ENCODE measurements around the gene OR2D3. TPM values are rescaled to one million over a fixed set of nuclear protein-coding genes. Genes with fewer than 3 reads are reported as not detected.
"Not testable (repeated sequence)": the region's sequence is repeated elsewhere in the genome, so short reads cannot be mapped to it uniquely, and the experiment has no call there.

The OR2D3 gene, protein sequence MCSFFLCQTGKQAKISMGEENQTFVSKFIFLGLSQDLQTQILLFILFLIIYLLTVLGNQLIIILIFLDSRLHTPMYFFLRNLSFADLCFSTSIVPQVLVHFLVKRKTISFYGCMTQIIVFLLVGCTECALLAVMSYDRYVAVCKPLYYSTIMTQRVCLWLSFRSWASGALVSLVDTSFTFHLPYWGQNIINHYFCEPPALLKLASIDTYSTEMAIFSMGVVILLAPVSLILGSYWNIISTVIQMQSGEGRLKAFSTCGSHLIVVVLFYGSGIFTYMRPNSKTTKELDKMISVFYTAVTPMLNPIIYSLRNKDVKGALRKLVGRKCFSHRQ
- total RNA-seq = not detected

DNA sequence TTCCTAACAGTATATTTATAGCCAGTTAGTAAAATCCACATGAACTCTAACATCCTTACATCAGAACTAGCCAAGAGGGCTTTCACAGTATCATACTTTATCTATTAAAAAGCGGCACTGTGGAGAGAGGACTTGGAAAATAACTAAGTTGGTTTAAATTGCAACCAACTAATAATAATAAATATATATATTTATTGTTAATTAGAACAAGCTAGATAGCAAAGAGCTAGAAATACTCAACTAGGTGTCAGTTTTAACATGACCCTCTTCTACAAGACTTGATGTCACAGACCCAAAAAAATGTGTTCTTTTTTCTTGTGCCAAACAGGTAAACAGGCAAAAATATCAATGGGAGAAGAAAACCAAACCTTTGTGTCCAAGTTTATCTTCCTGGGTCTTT is at the start of gene OR2D3:
Gene OR2D3, plus strand, starts transcription at position 301 of the 400 bp plus-strand sequence. Its CDS starts 0 bp downstream, at position 301.
- intact Hi-C loops (cut with DNase I, micrococcal nuclease) = no loop called here

DNA sequence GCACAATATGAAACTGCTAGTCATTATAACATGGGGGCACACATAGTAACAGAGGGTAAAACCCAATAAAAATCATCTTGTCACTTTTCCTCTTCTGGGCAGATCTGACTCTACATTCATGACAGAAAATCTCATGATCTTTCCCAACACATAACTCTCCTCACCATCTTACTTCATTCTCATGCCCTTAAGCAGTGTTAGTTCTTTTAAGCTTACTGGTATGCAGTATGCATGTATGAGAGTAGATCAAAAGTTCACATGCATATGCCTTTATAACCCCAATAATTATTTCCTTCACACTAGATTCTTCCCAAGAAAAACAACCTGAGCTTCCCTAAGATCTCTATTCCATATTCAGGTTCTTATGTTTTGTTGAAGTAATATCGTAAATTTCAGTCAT is 49.5 kb upstream of the OR2D3 start:
- peaks cover 2% of the 10 kb centered on the region for H3K27me3 Mint-ChIP-seq
- ATAC-seq (no peak), DNase-seq (no peak)
- H3K4me3 Mint-ChIP-seq = no peak overlapping the region
- no peaks in the 10 kb centered on the region for H3K4me1 Mint-ChIP-seq
- POLR2A ChIA-PET = no interaction called here
- no peak overlapping the region for H3K27ac Mint-ChIP-seq
- intact Hi-C loops (cut with DNase I, micrococcal nuclease) = no loop called here
- no peaks in the 10 kb centered on the region for H3K36me3 Mint-ChIP-seq (ENCODE audit: low read depth)
- no peaks in the 10 kb centered on the region for H3K9me3 Mint-ChIP-seq (ENCODE audit: low read depth)
- CTCF ChIA-PET = no interaction called here

More for the DNA sequence above, at the start of gene OR2D3:
- H3K4me1 Mint-ChIP-seq = peaks cover 3% of the 10 kb centered on the region
- H3K9me3 Mint-ChIP-seq (ENCODE audit: low read depth) = peaks cover 3% of the 10 kb centered on the region
- no peak within 1 kb of the TSS for H3K4me3 Mint-ChIP-seq
- no peak within 1 kb of the TSS for H3K27ac Mint-ChIP-seq
- POLR2A ChIA-PET = no interaction called here
- CTCF ChIA-PET = no interaction called here
- H3K36me3 Mint-ChIP-seq (ENCODE audit: low read depth) = no peaks in the 10 kb centered on the region
- H3K27me3 Mint-ChIP-seq = peaks cover 9% of the 10 kb centered on the region
- DNase-seq = no peak
- no peak for ATAC-seq

DNA sequence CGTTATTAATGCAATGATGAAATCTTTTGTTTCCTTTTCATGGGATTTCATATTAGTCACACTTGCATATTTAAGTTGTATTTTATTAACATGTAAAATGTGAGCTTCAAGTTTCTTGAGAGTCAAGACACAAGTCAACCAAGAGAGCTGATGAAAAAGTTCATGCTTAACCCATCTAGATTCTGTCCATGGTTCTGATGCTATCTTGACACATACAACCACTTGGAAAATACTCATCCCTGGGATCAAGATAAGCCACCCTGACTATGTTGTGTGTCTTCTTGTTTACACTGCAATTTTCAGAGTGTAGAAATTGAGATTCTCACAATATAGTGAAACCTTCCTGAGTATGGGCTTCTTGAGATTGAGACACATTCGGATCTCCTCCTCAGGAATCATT is 45.0 kb upstream of the OR2D3 start:
- intact Hi-C loops (cut with DNase I, micrococcal nuclease) = no loop called here
- no peaks in the 10 kb centered on the region for H3K9me3 Mint-ChIP-seq (ENCODE audit: low read depth)
- ATAC-seq = no peak
- no peak overlapping the region for H3K27ac Mint-ChIP-seq
- no peak for DNase-seq
- ChIA-PET POLR2A (no interaction called here), CTCF (no interaction called here)
- no peaks in the 10 kb centered on the region for H3K36me3 Mint-ChIP-seq (ENCODE audit: low read depth)
- H3K27me3 Mint-ChIP-seq = peaks cover 6% of the 10 kb centered on the region
- H3K4me3 Mint-ChIP-seq = no peak overlapping the region
- no peaks in the 10 kb centered on the region for H3K4me1 Mint-ChIP-seq

DNA sequence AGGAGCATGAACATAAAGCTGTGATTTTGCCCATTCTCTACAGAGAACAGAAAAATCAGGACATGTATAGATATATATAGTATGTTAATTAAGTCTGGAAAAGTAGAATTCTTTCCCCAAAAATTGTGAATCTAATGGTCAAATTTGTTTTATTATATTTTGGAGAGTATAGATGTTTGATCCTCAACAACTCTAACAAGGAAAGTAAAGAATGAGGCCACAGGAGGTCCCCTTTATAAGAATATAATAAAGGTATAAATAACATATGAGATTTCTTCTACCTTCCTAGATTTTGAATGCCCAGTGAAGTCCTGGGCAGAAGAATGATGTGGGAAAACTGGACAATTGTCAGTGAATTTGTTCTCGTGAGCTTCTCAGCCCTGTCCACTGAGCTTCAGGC is 44.5 kb upstream of the OR2D3 start, which contains the start of gene OR10A4:
Gene OR10A4, plus strand, starts transcription at position 301 of the 400 bp plus-strand sequence. Its CDS starts 23 bp downstream, at position 324.
- ChIA-PET CTCF (no interaction called here), POLR2A (no interaction called here)
- DNase-seq (no peak), ATAC-seq (no peak)
- Mint-ChIP-seq H3K4me3 (no peak within 1 kb of the TSS), H3K27ac (no peak within 1 kb of the TSS), H3K36me3 (ENCODE audit: low read depth) (no peaks in the 10 kb centered on the region), H3K27me3 (peaks cover 9% of the 10 kb centered on the region), H3K4me1 (no peaks in the 10 kb centered on the region), H3K9me3 (ENCODE audit: low read depth) (no peaks in the 10 kb centered on the region)
- intact Hi-C loops (cut with DNase I, micrococcal nuclease) = no loop called here

DNA sequence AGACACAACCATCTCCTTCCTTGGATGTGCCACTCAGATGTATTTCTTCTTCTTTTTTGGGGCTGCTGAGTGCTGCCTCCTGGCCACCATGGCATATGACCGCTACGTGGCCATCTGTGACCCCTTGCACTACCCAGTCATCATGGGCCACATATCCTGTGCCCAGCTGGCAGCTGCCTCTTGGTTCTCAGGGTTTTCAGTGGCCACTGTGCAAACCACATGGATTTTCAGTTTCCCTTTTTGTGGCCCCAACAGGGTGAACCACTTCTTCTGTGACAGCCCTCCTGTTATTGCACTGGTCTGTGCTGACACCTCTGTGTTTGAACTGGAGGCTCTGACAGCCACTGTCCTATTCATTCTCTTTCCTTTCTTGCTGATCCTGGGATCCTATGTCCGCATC is 43.9 kb upstream of the OR2D3 start:
- Mint-ChIP-seq H3K27me3 (peaks cover 9% of the 10 kb centered on the region), H3K27ac (no peak overlapping the region), H3K4me1 (no peaks in the 10 kb centered on the region), H3K36me3 (ENCODE audit: low read depth) (no peaks in the 10 kb centered on the region), H3K9me3 (ENCODE audit: low read depth) (no peaks in the 10 kb centered on the region), H3K4me3 (no peak overlapping the region)
- ChIA-PET CTCF (no interaction called here), POLR2A (no interaction called here)
- ATAC-seq (no peak), DNase-seq (no peak)
- intact Hi-C loops (cut with DNase I, micrococcal nuclease) = no loop called here

DNA sequence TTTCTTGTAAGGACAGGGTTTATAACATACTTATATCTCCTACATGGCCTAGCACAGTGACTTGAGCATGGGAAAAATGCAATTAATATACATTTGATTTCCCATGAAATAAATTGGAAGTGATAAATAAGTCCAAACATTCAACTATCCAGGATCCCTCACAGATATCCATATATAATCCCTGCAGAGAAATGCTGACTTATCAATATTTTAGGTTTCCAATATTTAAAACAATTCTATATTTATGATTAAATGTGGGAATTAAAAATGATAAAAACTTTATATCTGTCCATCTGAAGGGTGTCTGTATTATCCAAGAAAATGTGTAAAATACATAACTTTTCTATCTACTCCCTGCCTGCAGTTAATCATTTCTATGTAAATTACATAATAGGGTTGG is 38.1 kb upstream of the OR2D3 start:
- ChIA-PET POLR2A (no interaction called here), CTCF (no interaction called here)
- no peak overlapping the region for H3K27ac Mint-ChIP-seq
- no peak for DNase-seq
- H3K4me1 Mint-ChIP-seq = no peaks in the 10 kb centered on the region
- H3K36me3 Mint-ChIP-seq (ENCODE audit: low read depth) = no peaks in the 10 kb centered on the region
- intact Hi-C loops (cut with DNase I, micrococcal nuclease) = no loop called here
- H3K9me3 Mint-ChIP-seq (ENCODE audit: low read depth) = no peaks in the 10 kb centered on the region
- peaks cover 14% of the 10 kb centered on the region for H3K27me3 Mint-ChIP-seq
- no peak overlapping the region for H3K4me3 Mint-ChIP-seq
- no peak for ATAC-seq

DNA sequence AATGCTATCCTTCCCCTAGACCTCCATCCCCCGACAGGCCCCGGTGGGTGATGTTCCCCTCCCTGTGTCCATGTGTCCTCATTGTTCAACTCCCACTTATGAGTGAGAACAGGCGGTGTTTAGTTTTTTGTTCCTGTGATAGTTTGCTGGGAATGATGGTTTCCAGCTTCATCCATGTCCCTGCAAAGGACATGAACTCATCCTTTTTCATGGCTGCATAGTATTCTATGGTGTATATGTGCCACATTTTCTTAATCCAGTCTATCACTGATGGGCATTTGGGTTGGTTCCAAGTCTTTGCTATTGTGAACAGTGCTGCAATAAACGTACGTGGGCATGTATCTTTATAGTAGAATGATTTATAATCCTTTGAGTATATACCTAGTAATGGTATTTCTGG is 33.1 kb upstream of the OR2D3 start:
- ATAC-seq; H3K9me3 Mint-ChIP-seq (ENCODE audit: low read depth); POLR2A ChIA-PET; H3K27ac Mint-ChIP-seq; DNase-seq; H3K4me3 Mint-ChIP-seq; H3K4me1 Mint-ChIP-seq; intact Hi-C loops (cut with DNase I, micrococcal nuclease); H3K36me3 Mint-ChIP-seq (ENCODE audit: low read depth); CTCF ChIA-PET: not testable (repeated sequence)
- peaks cover 15% of the 10 kb centered on the region for H3K27me3 Mint-ChIP-seq

DNA sequence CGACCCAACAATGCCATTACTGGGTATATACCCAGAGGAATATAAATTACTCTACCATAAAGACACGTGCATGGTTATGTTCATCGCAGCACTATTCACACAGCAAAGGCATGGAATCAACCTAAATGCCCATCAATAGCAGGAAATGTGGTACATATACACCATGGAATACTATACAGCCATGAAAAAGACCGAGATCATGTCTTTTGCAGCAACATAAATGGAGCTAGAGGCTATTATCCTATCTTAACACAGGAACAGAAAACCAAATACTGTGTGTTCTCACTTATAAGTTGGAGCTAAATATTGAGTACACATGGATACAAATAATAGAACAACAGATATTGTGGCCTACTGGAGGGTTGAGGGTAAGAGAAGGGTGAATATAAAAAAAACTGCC is 32.0 kb upstream of the OR2D3 start:
- Mint-ChIP-seq H3K4me3 (no peak overlapping the region), H3K36me3 (ENCODE audit: low read depth) (no peaks in the 10 kb centered on the region), H3K27me3 (peaks cover 14% of the 10 kb centered on the region), H3K27ac (no peak overlapping the region), H3K9me3 (ENCODE audit: low read depth) (no peaks in the 10 kb centered on the region), H3K4me1 (no peaks in the 10 kb centered on the region)
- ChIA-PET POLR2A (no interaction called here), CTCF (interaction anchor here (1.0 to 1.1 kb wide), 3 partner anchors 24 to 72 kb away, joined by 3 read pairs; no protein-coding TSS in a partner anchor)
- ATAC-seq (no peak), DNase-seq (no peak)
- intact Hi-C loops (cut with DNase I, micrococcal nuclease) = no loop called here

DNA sequence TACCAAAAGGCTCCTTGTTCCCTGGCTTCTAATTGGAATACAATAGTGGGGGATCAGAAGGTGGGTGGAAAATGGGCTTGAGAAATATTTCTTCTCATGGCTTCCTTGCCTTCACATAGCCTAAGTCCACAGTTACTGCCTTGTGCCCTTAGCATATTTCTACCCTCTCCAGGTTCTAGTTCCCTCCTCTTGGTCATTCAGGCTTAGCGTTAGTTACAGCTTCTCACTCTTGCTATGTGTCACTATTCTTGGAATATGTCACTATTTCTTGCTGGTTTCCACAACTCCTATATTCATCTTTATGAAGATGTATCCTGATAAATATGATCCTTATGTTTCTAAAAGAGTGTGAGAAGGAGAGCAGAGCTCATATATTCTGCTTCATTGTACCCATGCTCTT is 31.0 kb upstream of the OR2D3 start:
- no peak for DNase-seq
- Mint-ChIP-seq H3K27ac (no peak overlapping the region), H3K36me3 (ENCODE audit: low read depth) (no peaks in the 10 kb centered on the region), H3K27me3 (peaks cover 14% of the 10 kb centered on the region), H3K9me3 (ENCODE audit: low read depth) (no peaks in the 10 kb centered on the region), H3K4me3 (no peak overlapping the region), H3K4me1 (no peaks in the 10 kb centered on the region)
- no peak for ATAC-seq
- CTCF ChIA-PET = interaction anchor here (0.6 to 1.1 kb wide), 4 partner anchors 10 to 189 kb away, joined by 3 to 7 read pairs (median 3); no protein-coding TSS in a partner anchor
- intact Hi-C loops (cut with DNase I, micrococcal nuclease) = no loop called here
- POLR2A ChIA-PET = no interaction called here

DNA sequence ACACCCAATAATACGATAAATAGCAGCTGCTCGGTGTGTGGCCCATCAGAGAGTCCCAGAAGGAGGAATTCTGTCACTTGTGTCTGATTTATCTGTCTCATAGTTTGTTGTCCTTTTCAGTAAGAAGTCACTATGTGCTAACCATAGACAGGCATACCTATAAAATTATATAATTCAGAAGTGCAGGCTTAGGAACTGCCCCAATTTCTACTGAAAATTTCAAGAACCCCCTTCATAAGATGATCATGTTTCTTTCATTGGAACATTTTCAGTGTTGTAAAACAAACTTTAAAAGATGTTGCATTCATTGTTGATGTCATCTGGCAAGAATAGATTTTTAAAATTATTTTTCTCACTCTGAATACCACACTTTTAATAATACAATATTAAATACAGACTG is 28.4 kb upstream of the OR2D3 start, which contains the start of gene OR2D2:
Gene OR2D2, minus strand, starts transcription at position 101 of the 400 bp plus-strand sequence. Its CDS starts 0 bp downstream, at position 101.
- H3K27ac Mint-ChIP-seq = no peak within 1 kb of the TSS
- DNase-seq = no peak
- ChIA-PET POLR2A (no interaction called here), CTCF (no interaction called here)
- H3K27me3 Mint-ChIP-seq = peaks cover 10% of the 10 kb centered on the region
- intact Hi-C loops (cut with DNase I, micrococcal nuclease) = no loop called here
- no peak within 1 kb of the TSS for H3K4me3 Mint-ChIP-seq
- no peaks in the 10 kb centered on the region for H3K9me3 Mint-ChIP-seq (ENCODE audit: low read depth)
- no peaks in the 10 kb centered on the region for H3K36me3 Mint-ChIP-seq (ENCODE audit: low read depth)
- ATAC-seq = no peak
- no peaks in the 10 kb centered on the region for H3K4me1 Mint-ChIP-seq

DNA sequence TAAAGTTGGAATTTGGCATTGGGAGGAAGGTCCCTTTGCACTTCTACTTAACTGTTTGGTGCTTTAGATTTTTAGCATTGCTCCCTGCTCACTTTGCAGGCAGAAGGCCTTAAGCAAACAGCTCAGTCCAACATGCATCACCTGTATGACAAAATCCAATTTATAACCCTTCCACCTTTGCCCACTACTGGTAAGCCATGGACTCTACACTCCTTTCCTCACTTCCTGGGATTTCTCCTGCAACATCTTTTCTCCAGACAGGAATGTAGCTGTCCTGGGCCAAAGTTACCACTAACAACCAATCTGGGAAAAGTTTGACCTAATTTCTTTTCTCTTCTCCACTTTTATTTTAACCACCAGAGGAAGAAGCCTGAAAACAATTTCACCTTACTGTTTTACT is 26.7 kb upstream of the OR2D3 start:
- ATAC-seq = no peak
- intact Hi-C loops (cut with DNase I, micrococcal nuclease) = no loop called here
- H3K27me3 Mint-ChIP-seq = peaks cover 18% of the 10 kb centered on the region
- H3K9me3 Mint-ChIP-seq (ENCODE audit: low read depth) = no peaks in the 10 kb centered on the region
- H3K4me1 Mint-ChIP-seq = no peaks in the 10 kb centered on the region
- no peak overlapping the region for H3K27ac Mint-ChIP-seq
- POLR2A ChIA-PET = no interaction called here
- CTCF ChIA-PET = no interaction called here
- H3K4me3 Mint-ChIP-seq = no peak overlapping the region
- DNase-seq = no peak
- no peaks in the 10 kb centered on the region for H3K36me3 Mint-ChIP-seq (ENCODE audit: low read depth)

DNA sequence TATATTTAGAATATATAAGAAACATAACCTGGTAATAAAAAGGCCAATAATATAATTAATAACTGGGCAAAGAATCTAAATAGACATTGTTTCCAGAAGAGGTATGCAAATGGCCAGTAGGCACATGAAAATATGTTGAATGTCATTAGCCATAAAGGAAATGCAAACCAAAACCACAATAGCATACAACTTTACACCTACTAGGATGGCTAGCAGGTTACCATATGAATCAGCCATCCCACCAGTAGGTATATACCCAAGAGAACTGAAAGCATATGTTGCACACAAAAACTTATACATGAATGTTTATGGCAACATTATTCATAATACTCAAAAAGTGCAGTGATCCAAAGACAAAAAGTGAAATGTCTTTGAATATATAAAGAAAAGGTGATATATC is 25.8 kb upstream of the OR2D3 start:
- H3K36me3 Mint-ChIP-seq (ENCODE audit: low read depth) = no peaks in the 10 kb centered on the region
- H3K9me3 Mint-ChIP-seq (ENCODE audit: low read depth) = no peaks in the 10 kb centered on the region
- ATAC-seq = peak; percentile 69
- no peak for DNase-seq
- peaks cover 17% of the 10 kb centered on the region for H3K27me3 Mint-ChIP-seq
- no peak overlapping the region for H3K4me3 Mint-ChIP-seq
- POLR2A ChIA-PET = no interaction called here
- no peaks in the 10 kb centered on the region for H3K4me1 Mint-ChIP-seq
- CTCF ChIA-PET = no interaction called here
- no peak overlapping the region for H3K27ac Mint-ChIP-seq
- intact Hi-C loops (cut with DNase I, micrococcal nuclease) = no loop called here
